Upper lobe of left lung (tissue), 4 donors: Measurements from ENCODE around the gene ECHS1.

ENCODE experiments used
- EP300 ChIP-seq, 4 donors: sonication (generic); formaldehyde crosslinking; IDR thresholded peaks; one replicate each; pipeline ENCODE4 v1.5.1; 2017; ENCODE audit warnings: antibody characterized with exemption in 4 of 4, control low read depth in 2 of 4
- POLR2A ChIP-seq, 4 donors: fragments of 450-650 bp; IDR thresholded peaks; one replicate each; pipeline ENCODE4 v1.5.1; 2016 to 2017; ENCODE audit warnings: antibody characterized with exemption in 4 of 4, mild to moderate bottlenecking in 2 of 4
- POLR2AphosphoS5 ChIP-seq, 2 donors: sonication (generic); formaldehyde crosslinking; IDR thresholded peaks; one replicate each; pipeline ENCODE4 v1.5.1; 2017; ENCODE audit warnings: antibody characterized with exemption in 2 of 2
- TF ChIP-seq, protein P1 (sequence below), 6 experiments: fragments of 450-650 bp in 4 of 6; fragments of 200-600 bp in 2 of 6; sonication (generic) in 2 of 6; IDR thresholded peaks; one replicate each; pipeline ENCODE4 v1.5.1; 2016 to 2019; ENCODE audit warnings: antibody characterized with exemption in 6 of 6

DNA sequence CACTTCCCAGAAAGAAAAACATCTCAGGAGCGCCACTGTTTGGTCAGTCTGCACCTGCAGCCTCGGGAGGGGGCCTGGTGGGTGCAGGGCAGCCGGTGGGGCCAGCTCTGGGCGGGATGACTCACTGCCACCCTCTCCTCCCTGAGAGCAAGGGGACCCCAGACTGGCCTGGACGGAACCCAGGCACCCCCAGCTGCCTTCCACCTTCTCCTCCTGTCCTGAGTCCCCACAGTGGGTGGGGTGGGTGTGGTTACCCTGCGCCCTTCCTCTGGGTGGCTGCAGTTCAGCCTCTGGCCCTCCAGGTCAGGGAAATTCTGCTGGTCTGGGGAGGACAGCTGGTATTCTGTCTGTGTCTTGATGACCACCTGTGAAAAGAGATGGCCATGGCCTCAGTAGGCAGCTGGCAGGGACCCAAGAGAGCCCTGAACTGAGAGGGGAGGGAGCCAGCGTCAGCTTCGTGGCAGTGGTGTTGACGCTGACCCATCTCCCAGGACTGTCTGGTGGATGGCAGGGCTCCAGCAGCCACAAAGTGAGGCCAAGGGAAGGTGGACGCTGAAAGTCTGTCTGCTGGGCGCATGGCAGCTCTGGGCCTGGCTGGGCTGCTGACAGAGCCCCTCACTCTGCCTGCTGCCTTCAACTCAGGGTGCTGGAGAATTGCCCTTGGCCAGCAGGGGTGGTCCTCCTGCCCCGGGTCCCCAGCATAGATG is 45.4 kb downstream of the ECHS1 start:
- TF ChIP-seq POLR2A (IDR thresholded peaks at IDR 0.05) (no peak), POLR2AphosphoS5 (IDR thresholded peaks at IDR 0.05) (no peak), EP300 (IDR thresholded peaks at IDR 0.05) (no peak)
- TF ChIP-seq, protein P1, sequence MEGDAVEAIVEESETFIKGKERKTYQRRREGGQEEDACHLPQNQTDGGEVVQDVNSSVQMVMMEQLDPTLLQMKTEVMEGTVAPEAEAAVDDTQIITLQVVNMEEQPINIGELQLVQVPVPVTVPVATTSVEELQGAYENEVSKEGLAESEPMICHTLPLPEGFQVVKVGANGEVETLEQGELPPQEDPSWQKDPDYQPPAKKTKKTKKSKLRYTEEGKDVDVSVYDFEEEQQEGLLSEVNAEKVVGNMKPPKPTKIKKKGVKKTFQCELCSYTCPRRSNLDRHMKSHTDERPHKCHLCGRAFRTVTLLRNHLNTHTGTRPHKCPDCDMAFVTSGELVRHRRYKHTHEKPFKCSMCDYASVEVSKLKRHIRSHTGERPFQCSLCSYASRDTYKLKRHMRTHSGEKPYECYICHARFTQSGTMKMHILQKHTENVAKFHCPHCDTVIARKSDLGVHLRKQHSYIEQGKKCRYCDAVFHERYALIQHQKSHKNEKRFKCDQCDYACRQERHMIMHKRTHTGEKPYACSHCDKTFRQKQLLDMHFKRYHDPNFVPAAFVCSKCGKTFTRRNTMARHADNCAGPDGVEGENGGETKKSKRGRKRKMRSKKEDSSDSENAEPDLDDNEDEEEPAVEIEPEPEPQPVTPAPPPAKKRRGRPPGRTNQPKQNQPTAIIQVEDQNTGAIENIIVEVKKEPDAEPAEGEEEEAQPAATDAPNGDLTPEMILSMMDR (IDR thresholded peaks at IDR 0.05): no peak
